GM18868 (cell line): ENCODE results near the gene KPNA6.

Source experiments
- ATAC-seq: cut with Tn5 transposase; IDR thresholded peaks from one replicate; pipeline ENCODE4 v1.9.1; 2021; ENCODE audit warnings: mild to moderate bottlenecking, moderate library complexity; ENCODE audit not compliant: unreplicated experiment

Gene KPNA6

DNA sequence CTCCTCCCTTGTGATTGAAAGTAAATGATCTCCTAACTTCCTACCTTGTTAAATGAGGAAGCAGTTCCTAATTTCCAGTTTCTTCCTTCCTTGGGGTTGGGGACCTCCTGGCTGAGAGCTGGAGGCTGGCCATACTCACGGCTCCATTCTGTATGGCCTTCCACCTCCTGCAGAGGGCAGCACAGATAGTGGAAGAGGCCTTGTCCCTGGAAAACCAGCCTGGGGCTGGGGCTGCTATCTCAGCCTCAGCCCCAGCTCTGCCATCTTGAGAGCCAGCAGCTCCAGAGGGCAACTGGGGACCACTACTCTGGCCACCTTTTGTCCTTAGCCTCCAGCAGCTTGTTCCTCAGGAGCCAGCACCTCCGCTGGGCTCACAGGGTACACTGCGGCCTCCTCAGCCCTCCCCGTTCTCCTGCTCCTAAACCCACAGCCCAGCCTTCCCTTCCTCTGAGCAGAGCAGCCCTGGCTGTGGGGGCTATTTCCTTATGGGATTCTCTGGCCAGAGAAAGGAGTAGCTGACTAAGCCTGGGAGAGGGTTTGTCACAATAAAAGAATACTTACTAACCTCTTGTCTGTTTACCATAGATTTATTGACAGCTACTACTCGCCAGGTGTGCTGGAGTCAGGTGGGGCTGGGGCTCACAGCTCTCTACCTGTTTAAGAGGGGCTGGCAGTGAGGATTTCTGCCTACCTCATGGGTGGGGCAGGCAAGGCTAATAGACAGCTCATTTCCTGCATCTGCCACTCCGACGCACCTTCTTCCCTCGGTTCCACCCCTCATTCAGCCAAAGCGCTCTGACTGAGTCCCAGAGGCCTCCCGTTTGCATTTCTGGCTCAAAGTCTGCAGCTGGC lies 108.0 kb downstream of the KPNA6 start:
- no peak for ATAC-seq

GRCh38 chr1:32216566-32216965 lies 108.7 kb downstream of the KPNA6 start:
- no peak for ATAC-seq

DNA sequence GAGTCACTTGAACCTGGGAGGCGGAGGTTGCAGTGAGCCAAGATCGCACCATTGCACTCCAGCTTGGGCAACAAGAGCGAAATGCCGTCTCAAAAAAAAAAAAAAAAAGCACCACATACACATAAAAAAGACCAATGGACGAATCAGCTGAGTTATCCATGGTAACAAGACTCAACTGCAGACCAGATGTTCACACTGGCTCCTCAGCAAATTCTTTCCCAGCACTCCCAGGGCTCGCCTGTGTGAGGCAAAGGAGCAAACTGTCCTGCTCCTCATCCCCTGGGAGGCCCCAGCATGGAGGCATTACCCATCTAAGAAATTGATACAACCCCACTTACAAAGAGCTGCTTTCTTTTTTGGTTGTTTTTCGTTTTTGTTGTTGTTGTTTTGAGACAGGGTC lies 111.2 kb downstream of the KPNA6 start:
- ATAC-seq: no peak

GRCh38 chr1:32220746-32221580 lies 113.1 kb downstream of the KPNA6 start:
- ATAC-seq: no peak

GRCh38 chr1:32221581-32221979 lies 113.7 kb downstream of the KPNA6 start:
- no peak for ATAC-seq

- peak; percentile 84 for ATAC-seq
Measured at GRCh38 chr1:32221980-32222755, 114.3 kb downstream of the KPNA6 start, which contains the start of the genes EIF3I and TMEM234. Gene EIF3I, plus strand, starts transcription at chr1:32222407. Its CDS starts 35 bp downstream, at chr1:32222442. Gene TMEM234, minus strand, starts transcription at chr1:32222353. Its CDS starts 31 bp downstream, at chr1:32222322.

GRCh38 chr1:32223683-32224082 lies 115.8 kb downstream of the KPNA6 start:
- ATAC-seq: no peak

GRCh38 chr1:32224285-32224684 lies 116.4 kb downstream of the KPNA6 start:
- no peak for ATAC-seq
